SIG-M5 (cell line): ENCODE results near the gene RBM3.

Experiments used
- DNase-seq: peaks from one replicate; lab custom pipeline; 2025; lab: John Stamatoyannopoulos, UW

RBM3 gene

GRCh38 chrX:48626401-48627298, 52.4 kb downstream of the RBM3 start:
- no peak for DNase-seq
